GM21360 (cell line): ENCODE results near the gene MPO.

Experiments used
- ATAC-seq: cut with Tn5 transposase; IDR thresholded peaks from one replicate; pipeline ENCODE4 v1.9.1; 2021; ENCODE audit warnings: mild to moderate bottlenecking, moderate library complexity; ENCODE audit not compliant: unreplicated experiment

MPO gene

DNA sequence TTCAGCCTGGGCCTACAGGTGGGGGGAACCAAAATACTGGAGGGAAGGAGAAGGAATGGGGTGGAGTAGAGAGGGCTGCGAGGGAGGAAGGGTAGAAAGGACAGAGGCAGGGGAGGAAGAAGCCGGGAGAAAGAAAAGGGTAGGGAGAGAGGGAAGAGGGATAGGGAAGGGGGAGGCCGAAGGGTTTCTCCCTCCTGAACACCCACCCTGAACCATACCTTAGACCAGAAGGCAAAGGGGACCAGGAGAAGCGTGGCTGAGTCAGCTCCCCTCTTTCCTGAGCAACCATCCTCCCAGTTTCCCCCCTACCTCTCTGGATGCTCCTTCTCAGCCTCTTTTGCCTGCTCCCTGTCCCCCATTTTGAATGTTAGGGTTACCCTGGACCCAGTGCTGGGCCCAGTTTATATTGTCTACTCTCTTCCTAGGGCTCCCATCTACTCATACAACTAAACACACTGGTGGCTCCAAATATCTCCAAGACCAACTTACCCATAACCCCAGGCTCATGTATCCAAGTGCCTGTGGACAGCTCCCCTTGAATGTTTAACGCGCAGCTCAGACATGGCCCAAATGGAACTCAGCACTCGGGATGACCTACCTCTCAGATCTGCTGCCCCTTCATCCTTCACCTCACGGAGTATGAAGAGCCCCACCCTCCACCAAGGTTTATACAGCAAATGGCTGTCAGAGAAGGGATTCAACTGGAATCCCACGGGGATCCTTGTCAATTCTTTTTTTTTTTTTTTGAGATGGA is 40.0 kb upstream of the MPO start:
- no peak for ATAC-seq

DNA sequence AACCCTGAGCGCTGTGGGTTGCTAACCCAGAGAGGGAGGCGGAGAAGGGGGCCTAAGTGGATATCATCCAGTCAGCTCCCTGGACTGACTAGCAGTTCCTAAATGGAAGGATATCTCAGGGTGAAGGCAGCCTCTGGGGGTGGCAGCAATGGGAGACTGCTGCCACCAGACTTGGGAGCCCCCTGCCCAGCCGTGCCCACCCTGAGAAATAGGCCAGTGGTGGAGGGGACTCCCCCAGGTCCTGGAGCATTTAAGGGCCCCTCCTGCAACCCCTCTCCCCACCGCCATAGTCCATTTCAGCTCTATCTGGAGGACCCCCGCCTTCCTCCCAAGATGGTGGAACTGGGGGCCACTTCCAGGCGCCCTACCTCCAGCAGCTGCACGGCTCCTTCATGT is 39.4 kb upstream of the MPO start:
- ATAC-seq, result no peak

DNA sequence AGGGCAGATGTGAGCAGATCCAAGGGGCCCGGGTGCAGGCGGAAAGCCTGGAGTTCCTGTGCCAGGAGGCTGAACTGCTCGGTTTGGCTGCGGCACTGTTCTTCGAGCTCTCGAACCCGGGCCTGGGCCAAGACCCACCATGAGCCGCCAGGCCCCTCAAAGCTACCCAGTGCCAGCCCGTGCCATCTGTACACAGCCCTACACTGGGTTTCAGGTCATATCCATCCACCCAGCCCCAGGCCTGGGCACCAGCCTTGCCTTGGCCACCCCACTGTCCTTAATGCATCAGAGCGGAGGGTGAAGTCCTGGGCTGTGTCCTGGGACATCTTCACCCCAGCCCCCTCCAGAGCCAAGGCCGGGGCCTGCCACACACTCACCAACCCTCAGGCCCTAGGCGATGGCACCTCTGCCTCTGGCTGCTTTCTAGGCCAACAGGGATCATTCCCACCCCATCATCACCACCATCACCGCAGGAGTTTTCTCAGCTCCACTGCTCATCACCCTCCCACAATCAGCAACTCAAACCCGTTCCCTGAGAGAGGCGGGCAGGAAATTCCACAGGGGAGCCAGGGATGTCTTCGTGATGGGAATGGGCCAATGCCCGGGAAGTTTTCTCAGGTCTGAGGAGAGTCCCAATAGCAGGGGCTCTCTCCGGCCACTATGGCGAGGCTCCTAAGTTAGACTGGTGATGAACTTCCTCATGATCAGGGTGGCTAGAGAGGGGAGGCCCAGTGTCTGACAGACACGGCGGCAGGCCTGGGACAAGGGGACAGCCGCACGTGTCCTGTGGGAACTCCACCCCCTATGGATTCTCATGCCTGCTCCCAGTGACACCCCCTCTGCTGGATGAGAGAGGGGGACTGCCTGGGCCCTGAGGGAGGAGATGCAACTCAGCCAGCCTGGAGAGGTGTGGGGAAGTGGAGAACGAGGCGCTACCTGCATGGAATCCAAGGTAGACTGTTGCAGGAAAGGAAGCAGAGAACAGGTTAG is 38.7 kb upstream of the MPO start:
- ATAC-seq, result no peak

DNA sequence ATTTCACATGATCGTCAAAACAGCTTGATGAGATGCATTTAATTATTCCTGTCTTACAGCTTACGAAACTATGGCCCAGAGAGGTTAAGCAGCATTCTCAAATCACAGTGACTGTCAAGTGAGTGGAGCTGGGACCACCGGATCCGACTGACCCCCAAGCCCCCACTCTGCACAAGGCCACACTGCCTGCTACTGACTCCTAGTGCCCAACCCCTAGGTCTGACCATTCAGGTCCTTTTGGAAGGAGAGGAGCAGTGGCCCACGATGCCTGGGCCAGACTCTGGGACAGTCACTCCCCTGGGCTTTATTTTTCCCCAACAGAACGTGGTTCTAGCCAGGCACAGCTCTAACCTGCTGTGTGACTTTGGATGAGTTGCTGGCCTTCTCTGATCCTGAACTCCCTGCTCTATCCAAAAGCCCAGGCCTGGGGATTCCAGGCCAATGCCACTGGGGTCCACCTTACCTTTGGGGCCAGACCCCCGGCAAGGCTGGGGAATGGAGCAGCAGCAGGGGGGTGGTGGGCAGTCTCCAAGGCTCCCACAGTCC is 38.0 kb upstream of the MPO start:
- no peak for ATAC-seq

DNA sequence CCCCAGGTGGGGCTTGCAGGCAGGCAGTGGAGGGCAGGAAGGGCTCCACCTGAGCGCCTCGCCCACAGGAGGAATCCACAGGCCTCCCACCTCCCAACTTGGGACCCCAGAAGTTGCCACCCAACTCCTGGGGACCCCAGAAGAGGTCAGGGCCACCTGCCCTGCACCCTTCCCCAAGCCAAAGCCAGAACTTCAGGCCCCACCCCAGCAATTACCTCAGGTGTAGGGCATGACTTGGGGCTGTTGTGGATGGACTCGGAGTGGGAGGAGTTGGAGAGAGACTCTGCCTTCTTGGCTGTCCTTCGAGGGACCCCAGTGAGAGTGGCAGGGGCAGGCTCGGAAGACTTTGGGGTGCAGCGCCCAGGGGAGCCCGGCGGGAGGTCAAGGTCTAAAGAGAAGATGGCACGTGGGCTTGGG is 37.3 kb upstream of the MPO start:
- no peak for ATAC-seq

DNA sequence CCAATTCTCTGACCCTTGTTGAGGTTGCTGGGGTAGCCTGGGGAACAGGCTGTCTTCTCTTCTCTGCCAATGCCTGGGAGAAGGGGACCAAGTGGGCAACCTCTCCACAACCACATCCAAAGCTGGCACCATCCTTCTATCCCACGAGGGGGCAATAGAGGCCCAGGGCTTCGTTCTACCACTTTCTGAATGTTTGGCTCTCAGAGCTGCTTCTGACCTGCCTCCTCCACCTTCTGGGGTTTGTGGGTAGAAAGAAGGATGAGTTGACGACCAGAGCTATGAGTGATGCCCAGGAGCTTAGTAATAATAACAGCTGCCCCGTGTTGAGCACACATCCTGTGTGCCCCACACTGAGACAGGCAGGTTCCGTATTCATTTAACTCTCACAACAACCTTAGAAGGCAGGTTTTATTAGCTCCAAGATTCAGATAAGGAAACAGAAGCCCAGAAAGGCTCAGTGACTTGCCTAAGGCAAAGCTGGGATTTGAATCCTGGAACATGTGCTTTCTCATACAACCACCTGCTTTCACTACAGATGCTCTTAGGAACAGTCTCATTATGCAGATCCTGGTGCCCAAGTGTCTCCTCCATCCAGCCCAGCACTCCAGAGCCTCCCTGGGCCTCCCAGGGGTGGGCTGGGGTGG is 36.8 kb upstream of the MPO start:
- ATAC-seq, result no peak

DNA sequence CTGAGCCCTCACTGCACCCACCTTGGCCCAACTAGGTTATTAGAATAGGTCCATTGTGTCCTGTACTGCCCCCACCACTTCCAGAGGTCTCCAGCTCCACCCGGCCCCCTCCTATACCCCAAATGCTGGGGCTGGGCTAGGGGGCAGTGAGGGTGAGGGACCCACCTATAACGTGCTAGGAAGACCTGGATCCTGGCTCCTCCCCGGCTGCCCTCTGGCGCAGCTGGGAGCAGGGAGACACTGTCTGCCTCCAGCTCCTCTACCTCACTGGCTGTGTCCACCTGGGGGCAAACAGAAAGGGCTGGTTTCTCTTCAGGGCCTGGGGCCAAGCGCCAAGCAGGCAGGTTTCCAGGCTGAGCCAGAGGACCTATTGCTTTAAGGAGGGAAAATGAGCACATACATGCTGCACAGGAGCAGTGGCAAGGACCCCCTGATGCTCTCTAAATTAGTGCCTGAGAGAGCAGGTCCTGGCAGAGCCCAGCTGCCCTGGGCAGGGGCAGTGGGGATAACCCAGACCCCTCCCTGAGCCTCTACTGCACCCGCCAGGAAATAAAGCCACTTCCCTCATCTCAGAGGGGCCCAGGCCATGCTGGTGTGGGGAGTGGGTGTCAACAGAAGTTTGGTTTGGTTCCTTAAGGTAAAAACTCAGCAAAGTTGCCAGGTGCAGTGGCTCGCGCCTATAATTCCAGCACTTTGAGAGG is 35.7 kb upstream of the MPO start:
- ATAC-seq, result no peak

DNA sequence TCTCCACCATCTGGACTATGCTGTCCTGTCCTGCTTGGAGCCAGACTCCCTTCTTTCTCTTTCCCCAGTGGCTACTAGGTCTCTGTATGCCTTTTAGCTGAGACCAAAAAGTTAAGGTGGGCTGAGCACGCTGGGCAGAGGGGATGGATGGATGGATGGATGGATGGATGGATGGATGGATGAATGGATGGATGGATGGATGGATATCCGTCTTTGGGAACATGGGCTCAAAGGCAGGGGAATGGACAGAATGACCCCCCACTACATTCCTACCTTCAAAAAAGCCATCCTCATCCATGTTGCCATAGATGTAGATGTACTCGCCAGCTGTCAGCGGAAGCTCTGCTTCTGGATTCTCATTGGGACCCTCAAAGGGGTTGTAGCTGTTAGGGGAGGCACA is 35.0 kb upstream of the MPO start:
- ATAC-seq, result no peak

DNA sequence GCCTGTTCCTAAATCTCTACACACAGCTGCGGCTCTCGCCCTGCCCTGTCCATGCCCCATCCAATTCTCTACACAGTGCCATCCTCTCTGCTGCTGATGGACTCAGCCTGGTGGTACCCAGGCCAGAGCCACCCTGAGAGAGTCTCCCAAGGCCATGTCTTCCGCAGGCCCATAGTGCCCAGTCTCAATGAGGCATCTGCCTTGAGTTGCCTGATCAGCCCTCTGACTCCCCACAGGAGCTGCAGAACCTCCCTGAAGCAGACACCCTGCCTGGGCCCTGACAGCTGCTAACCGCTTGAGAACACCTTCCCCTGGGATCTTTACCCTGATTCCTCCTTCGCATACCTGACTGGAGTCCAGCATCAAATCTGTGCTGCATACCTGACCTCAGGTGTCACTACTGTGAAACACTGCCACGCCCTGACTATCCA is 34.6 kb upstream of the MPO start:
- no peak for ATAC-seq

DNA sequence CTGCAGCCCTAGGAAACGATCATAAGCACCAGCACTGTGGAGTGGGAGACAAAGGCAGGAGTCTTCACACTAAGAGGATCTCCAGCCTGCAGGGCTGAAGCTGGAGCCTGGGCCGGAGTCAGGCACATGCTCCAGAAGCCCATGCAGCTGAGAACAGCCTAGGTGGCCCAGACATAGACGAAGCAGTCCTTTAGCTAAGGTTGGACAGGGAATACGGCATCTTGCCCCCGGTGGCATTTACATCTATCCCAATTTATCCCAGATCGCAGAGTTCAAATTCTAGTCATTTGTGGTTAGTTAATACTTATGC is 33.9 kb upstream of the MPO start:
- ATAC-seq, result no peak

DNA sequence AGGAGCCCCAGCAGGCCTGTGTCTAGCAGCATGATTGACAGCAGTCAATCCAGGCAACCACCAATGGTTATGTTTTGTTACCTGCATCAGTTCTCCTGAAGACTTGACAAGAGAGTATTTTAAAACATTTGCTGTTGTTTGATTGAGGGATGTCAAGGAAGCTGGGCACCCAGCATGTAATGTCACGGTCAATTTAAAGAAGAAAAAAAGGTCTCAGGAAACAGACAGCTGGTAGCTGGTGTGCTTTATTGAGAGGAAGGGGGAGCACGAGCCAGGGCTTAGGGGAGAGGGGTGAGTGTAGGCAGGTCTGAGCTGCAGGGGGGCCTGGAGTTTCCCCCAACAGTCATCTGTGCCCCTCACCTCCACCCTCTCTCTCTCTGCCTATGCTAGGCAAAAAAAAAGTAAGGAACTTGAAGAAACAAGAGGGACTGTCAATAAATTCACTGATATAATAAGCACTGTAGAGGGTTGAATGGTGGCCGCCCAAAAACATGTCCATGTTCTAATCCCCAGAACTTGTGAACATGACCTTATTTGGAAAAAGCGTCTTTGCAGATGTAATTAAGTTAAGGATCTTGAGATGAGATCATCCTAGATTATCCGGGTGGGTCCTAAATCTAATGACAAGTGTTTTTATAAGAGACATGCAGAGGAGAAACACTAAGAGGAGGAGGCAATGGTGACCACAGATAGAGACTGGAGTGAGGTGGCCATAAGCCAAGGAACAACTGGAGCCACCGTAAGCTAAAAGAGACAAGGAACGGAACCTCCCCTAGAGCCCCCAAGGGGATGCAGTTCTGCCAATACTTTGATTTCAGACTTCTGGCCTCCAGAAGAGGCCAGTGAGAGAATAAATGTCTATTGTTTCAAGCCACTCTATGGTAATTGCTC is 33.3 kb upstream of the MPO start:
- no peak for ATAC-seq

DNA sequence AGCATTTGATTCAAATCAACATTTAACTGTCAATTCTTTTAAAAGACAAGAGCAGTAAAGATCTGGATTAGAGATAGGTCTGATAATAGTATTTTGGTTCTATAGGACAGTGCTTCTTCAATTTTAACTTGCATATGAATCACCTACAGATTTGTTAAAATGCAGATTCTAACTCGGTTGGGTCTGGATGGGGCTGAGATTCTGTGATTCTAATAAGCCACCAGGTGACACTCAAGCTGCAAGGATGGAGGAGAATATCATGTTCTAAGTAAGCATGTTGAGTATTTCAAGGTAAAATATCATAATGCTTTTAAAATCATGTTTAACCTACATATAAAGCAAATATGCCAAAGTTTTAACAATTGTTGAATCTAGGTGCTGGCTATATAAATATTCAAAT is 32.1 kb upstream of the MPO start:
- no peak for ATAC-seq

DNA sequence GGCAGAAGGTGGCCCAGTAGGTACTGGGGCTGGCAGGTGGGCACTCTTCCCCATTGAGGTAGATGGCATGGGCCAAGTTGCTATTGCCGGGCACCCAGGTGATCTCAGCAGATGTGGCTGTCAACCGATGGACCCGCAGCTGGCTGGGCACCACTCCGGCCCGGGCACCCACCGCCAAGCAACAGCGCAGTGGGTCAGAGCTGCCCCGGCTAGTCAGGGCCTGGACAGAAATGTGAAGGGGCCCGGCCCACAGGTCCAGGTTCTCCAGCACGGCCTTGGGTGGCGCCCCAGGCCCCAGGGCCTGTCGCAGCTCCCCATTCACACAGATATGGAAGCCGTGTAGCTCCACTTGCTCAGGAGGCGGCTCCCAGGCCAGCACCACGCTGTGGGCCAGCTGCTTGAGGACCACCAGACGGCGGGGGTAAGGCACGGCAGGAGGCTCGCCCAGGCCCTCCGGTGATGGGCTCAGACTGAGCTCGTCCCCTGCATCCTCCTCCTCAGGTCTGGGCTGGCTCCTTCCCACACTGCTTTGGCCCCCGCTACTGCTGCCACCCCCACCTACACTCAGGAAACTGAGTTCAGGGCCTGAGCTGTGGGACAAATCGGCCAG is 31.4 kb upstream of the MPO start:
- no peak for ATAC-seq

DNA sequence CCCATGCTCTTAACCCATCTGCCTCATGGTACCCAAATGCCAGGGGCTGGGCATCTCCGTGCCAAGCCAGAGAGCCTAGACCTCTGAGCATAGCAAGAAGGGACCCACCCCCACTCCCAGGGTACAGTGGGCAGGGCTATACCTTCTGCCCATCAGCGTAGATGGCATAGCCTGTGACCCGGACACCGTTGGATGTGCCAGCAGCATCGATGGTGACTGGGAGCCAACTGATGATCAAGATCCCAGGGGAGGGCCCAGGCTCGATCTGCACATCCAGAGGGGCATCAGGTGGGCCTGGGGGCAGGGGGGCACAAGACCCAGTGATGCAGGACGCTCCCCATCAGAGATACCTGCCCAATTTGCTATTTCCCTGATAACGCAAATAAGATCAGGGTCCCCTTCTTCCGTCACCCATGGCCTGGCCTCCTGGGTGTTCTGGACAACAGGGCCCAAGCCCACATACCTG is 30.7 kb upstream of the MPO start:
- ATAC-seq, result no peak

DNA sequence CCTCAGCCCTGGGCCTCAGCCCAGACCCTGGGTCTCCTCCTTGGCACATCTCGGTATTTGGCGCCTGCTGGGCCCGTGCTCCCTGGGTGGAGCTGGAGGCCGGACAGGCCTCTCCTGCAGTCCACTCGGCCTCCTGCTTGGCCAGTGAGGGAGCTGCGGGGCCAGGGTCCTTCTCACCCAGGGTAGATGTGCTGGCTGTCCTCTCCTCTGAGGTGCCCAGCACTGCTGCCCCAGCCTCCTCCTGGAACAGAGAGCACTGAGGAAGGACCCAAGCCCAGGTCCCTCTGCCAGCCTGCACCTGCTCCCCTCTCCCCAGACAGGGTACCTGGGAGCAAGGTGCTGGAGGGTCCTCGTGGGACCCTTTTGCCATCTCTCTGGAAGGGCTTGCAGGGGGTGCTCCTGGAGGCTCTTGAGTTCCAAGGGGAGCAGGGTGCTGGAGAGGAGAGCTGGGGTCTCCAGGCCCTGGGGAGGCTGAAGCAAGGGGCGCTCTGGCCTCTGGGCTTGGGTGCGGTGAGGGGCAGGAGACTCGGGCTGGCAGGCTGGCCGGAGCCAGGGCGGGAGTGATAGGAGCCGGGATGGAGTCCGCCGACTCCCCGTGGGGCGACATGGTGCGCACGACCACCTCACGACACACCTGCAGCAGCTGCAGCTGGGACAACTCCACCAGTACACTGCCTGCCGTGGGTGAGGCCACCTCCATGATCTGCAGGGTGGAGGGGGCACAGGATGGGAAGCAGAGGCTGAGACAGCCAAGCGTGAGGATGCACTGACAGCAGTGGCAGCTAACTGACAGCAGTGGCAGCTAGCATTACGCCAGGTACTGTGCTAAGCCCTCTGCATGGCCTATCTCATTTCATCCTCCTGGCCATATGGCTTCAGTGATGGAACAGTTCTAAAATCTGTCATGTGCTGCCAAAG is 30.0 kb upstream of the MPO start:
- ATAC-seq, result no peak

DNA sequence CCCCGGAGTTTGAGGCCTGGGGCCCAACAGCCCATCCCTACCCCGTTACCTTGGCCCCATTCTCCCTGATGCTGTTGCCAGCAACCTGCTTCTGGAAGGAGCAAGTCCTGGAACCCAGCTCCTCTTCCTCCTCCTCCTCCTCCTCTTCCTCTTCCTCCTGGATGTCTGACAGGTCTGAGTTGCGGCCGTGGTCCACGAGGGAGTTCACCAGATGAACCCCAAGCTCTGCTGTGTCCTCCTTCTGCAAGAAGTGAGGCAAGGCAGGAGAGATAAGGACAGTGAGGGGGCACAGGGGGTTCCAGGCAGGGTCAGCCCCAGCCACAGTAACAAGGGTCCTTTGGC is 29.2 kb upstream of the MPO start:
- no peak for ATAC-seq

DNA sequence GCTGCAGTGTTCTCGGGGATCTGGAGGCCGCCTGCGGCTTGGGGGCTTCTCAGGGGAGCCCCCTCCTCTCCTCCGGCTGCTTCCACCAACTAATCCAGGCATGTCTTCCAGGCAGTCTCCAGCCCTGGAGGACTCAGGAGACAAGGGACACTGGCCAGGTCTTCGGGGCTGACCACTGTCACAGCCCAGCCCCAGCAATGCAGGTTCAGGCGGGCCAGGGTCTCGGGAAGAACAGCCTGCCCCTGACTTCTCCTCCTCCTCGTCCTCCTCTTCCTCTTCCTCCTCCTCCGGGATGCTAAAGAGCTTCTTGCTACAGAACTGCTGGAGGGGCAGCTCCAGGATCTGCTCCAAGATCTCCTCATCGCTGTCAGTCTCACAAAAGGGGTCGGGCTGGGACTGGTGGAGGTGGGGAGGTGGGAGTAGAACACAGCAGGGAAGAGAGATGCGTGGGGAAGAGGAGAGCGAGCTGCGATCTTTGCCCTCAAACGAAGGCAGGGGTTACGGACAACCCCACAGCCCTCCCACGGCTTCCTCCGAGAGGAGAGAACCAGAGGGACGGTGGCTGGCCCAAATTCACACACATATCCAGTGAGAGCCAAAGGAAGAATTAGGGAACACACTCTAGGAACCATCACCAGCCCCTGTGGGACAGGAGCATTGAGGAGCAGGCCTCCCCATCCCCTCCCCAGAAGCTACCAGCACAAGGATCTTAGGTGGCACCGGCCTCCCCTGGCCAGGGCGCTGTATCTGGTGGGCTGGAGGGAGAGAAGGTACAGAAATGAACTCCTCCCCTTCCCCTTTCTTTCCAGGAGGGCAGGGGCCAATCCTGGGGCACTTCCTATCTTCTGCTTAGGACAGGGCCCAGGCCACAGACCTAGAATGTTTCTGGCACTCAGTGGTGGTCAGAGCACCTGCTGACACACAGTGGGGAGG is 28.5 kb upstream of the MPO start:
- no peak for ATAC-seq
